ENCODE results near the gene GNG8. TPM values are rescaled to one million over a fixed set of nuclear protein-coding genes. Genes with fewer than 3 reads are reported as not detected.
A peak's percentile ranks its signal among the peaks of the same experiment; 100 is the strongest.

GNG8 gene
- not detected for total RNA-seq

- Histone ChIP-seq H3K27ac (peak within 1 kb of the TSS in 1 of 4 donors; percentile 30), H3K36me3 (no peaks in the 10 kb centered on the region), H3K9me3 (no peaks in the 10 kb centered on the region), H3K27me3 (peaks cover 74% of the 10 kb centered on the region), H3K4me1 (peaks cover 9 to 43% (median 37%) of the 10 kb centered on the region in 4 donors), H3K4me3 (no peak within 1 kb of the TSS)
- TF ChIP-seq POLR2AphosphoS5 (IDR thresholded peaks at IDR 0.05), result no peak
- TF ChIP-seq EP300 (IDR thresholded peaks at IDR 0.05; ENCODE audit: low read depth), result no peak
- TF ChIP-seq, protein P1, sequence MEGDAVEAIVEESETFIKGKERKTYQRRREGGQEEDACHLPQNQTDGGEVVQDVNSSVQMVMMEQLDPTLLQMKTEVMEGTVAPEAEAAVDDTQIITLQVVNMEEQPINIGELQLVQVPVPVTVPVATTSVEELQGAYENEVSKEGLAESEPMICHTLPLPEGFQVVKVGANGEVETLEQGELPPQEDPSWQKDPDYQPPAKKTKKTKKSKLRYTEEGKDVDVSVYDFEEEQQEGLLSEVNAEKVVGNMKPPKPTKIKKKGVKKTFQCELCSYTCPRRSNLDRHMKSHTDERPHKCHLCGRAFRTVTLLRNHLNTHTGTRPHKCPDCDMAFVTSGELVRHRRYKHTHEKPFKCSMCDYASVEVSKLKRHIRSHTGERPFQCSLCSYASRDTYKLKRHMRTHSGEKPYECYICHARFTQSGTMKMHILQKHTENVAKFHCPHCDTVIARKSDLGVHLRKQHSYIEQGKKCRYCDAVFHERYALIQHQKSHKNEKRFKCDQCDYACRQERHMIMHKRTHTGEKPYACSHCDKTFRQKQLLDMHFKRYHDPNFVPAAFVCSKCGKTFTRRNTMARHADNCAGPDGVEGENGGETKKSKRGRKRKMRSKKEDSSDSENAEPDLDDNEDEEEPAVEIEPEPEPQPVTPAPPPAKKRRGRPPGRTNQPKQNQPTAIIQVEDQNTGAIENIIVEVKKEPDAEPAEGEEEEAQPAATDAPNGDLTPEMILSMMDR (IDR thresholded peaks at IDR 0.05), result no peak
- no peak for TF ChIP-seq POLR2A (IDR thresholded peaks at IDR 0.05)
- no peak for DNase-seq
- WGBS, 2 donors (ENCODE audit: low coverage in 1 of 2), result 28 to 39% methylated on average over 8 to 28 of the region's 34 CpGs
- in situ Hi-C loops (cut with MboI; ENCODE audit: low pct_ligation_motif_present in 1 of 4, low pct_unique_long_range_greater_than_20kb in 1 of 4, low sequenced_read_pairs in 3 of 4), result no loop called here
- intact Hi-C loops (cut with DNase I; ENCODE audit: low total_unique reads), result no loop called here
Observed at GRCh38 chr19:46635920-46636761, at the start of gene GNG8. GNG8 (minus strand) TSS chr19:46636202; CDS start chr19:46634682, 1,520 bp downstream.

DNA sequence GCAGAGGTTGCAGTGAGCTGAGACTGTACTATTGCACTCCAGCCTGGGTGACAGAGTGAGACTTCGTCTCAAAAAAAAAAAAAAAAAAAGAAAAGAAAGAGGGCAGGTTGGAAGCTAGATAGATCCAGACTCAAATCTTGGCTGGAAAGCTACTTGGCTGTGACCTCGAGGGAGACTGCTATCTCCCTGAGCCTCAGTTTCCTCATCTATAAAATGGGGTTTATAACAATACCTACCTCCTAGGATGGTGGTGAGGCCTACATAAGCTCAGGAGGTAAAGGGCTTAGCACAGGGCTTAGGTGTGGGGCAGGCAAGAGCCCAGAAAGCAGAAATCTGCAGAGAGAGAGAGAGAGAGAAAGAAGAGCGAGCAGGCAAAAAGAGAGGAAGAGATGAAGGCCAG is 49.2 kb upstream of the GNG8 start:
- DNase-seq, result no peak
- TF ChIP-seq EP300 (IDR thresholded peaks at IDR 0.05; ENCODE audit: low read depth) (no peak), POLR2AphosphoS5 (IDR thresholded peaks at IDR 0.05) (no peak), POLR2A (IDR thresholded peaks at IDR 0.05) (no peak)
- TF ChIP-seq, protein P1 (IDR thresholded peaks at IDR 0.05), result no peak
- no peak overlapping the region for H3K27ac ChIP-seq
- H3K4me1 ChIP-seq, result peaks cover 0 to under 1% (median 0%) of the 10 kb centered on the region in 4 donors
- H3K27me3 ChIP-seq, result no peaks in the 10 kb centered on the region
- intact Hi-C loops (cut with DNase I; ENCODE audit: low total_unique reads) (no loop called here), in situ Hi-C loops (cut with MboI; ENCODE audit: low pct_ligation_motif_present in 1 of 4, low pct_unique_long_range_greater_than_20kb in 1 of 4, low sequenced_read_pairs in 3 of 4) (no loop called here)
- H3K4me3 ChIP-seq, result no peak overlapping the region
- 84 to 93% methylated on average over 2 to 3 of the region's 3 CpGs for WGBS, 2 donors (ENCODE audit: low coverage in 1 of 2)
- no peaks in the 10 kb centered on the region for H3K9me3 ChIP-seq
- peaks cover 0 to 67% (median 25%) of the 10 kb centered on the region in 4 donors for H3K36me3 ChIP-seq

- WGBS, 2 donors (ENCODE audit: low coverage in 1 of 2), result 85% methylated on average over 25 of the region's 26 CpGs; no CpG with 5 or more reads in 1 of the 2 donors
- no peak for DNase-seq
- no peaks in the 10 kb centered on the region for H3K9me3 ChIP-seq
- peaks cover 0 to 40% (median 19%) of the 10 kb centered on the region in 4 donors for H3K36me3 ChIP-seq
- H3K4me3 ChIP-seq, result no peak overlapping the region
- H3K4me1 ChIP-seq, result peaks cover 0 to 5% (median 0%) of the 10 kb centered on the region in 4 donors
- TF ChIP-seq POLR2A (IDR thresholded peaks at IDR 0.05) (no peak), EP300 (IDR thresholded peaks at IDR 0.05; ENCODE audit: low read depth) (no peak), POLR2AphosphoS5 (IDR thresholded peaks at IDR 0.05) (no peak)
- TF ChIP-seq, protein P1 (IDR thresholded peaks at IDR 0.05), result no peak
- intact Hi-C loops (cut with DNase I; ENCODE audit: low total_unique reads), result no loop called here
- H3K27ac ChIP-seq, result no peak overlapping the region
- in situ Hi-C loops (cut with MboI; ENCODE audit: low pct_ligation_motif_present in 1 of 4, low pct_unique_long_range_greater_than_20kb in 1 of 4, low sequenced_read_pairs in 3 of 4), result no loop called here
- no peaks in the 10 kb centered on the region for H3K27me3 ChIP-seq
Observed at GRCh38 chr19:46678110-46678732, 42.2 kb upstream of the GNG8 start.

DNA sequence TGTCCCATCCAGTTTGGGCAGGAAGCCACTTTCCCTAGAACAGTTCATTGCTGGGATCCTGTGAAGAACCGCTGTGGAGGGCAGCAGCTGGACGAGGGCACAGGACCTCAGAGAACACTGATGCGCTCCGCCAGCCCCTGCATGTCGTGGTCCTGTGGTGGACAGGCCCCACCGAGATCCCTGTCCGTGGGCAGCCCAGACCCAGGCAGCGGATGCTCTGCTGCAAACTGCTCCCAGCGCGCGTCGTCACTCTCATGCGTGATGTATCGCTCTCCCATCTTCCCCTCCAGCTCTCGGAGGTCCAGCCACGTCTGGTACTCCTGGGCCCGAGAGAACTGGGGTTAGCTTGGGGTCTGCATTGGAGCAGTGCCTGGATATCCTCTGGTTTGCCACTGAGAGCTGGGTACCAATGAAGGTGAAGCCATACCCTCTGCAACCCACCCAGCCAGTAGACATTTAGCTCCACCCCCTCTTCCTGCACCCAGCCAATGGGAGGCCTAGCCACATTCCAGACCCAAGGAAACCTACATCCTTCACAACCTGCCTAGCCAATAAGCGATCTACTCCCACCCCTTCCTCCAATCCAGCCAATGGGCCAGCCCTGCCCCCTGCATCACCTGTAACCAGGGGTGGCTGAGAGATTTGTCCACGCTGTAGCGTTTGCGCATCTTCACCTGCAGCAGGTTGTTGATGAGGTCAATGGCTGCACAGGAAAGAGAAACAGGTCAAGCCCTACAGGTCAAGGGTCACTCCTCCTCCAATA is 38.6 kb upstream of the GNG8 start:
- Histone ChIP-seq H3K36me3 (peaks cover 0 to 23% (median 8%) of the 10 kb centered on the region in 4 donors), H3K4me3 (no peak overlapping the region), H3K27me3 (no peaks in the 10 kb centered on the region), H3K4me1 (no peaks in the 10 kb centered on the region), H3K27ac (no peak overlapping the region), H3K9me3 (no peaks in the 10 kb centered on the region)
- WGBS, 2 donors (ENCODE audit: low coverage in 1 of 2), result 92 to 100% methylated on average over 3 to 20 of the region's 21 CpGs
- intact Hi-C loops (cut with DNase I; ENCODE audit: low total_unique reads), result no loop called here
- TF ChIP-seq POLR2A (IDR thresholded peaks at IDR 0.05) (no peak), EP300 (IDR thresholded peaks at IDR 0.05; ENCODE audit: low read depth) (no peak), POLR2AphosphoS5 (IDR thresholded peaks at IDR 0.05) (no peak)
- TF ChIP-seq, protein P1 (IDR thresholded peaks at IDR 0.05), result no peak
- in situ Hi-C loops (cut with MboI; ENCODE audit: low pct_ligation_motif_present in 1 of 4, low pct_unique_long_range_greater_than_20kb in 1 of 4, low sequenced_read_pairs in 3 of 4), result no loop called here
- no peak for DNase-seq
